Measurements from ENCODE around the gene FOXM1.

Gene FOXM1

DNA sequence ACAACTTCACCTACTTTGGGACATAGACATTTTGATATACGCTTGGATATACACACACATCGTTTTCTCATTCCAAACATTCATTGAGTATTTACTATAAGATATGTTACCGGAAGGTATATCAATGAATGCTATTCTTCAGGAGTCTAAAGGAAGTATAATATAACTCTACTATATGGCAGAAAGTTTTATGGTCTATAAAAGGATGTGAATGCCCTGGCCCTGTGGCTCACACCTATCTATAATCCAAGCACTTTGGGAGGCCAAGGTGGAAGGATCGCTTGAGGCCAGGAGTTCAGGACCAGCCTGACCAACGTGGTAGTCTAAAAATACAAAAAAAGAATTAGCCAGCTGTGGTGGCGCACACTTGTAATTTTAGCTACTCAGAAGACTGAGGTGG is 47.7 kb downstream of the FOXM1 start:
- H3K4me3 ChIP-seq (ENCODE audit: low read length): no peak overlapping the region
- TF ChIP-seq, protein P1, sequence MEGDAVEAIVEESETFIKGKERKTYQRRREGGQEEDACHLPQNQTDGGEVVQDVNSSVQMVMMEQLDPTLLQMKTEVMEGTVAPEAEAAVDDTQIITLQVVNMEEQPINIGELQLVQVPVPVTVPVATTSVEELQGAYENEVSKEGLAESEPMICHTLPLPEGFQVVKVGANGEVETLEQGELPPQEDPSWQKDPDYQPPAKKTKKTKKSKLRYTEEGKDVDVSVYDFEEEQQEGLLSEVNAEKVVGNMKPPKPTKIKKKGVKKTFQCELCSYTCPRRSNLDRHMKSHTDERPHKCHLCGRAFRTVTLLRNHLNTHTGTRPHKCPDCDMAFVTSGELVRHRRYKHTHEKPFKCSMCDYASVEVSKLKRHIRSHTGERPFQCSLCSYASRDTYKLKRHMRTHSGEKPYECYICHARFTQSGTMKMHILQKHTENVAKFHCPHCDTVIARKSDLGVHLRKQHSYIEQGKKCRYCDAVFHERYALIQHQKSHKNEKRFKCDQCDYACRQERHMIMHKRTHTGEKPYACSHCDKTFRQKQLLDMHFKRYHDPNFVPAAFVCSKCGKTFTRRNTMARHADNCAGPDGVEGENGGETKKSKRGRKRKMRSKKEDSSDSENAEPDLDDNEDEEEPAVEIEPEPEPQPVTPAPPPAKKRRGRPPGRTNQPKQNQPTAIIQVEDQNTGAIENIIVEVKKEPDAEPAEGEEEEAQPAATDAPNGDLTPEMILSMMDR (conservative IDR thresholded peaks at IDR 0.05; ENCODE audit: low read depth, low read length): no peak
- DNase-seq (ENCODE audit: low read depth): no peak

DNA sequence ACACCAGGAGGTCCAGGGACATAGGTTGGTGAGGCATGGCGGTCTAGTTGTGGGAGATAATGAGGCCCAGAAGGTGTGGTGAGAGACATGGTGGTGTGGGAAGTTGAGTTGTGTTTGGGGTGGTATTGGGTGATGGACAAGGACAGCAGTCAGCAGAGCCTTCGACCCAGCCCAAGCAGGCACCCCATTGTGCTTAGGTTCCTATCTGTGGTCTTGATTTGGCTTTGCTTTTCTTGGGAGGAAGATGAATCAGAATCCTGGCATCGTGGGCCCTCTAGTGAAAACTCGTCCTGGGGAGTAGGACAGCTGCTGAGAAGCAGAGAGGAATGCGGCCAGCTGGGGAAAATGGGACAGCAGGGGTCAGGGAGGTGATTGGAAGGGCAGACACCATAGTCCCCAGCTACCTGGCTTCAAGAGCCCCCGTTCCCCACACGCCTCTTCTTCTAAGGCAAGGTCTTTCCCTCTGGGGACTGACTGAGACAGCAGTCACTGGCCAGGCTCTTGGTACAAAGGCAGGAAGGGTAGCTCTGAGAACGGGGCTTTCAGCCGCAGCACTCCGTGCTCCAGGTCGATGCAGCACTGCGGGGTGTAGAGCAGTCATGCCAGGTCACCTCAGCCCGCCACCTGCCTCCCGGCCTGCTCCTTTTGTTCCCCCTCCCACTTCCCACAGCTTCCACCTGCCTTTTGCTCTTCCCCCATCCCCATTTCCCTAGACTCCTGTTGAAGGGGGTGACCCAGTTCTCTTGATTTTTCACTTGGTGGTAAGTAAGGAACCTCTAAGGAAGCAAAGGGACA is 50.1 kb downstream of the FOXM1 start:
- no peak overlapping the region for H3K4me3 ChIP-seq (ENCODE audit: low read length)
- TF ChIP-seq, protein P1 (conservative IDR thresholded peaks at IDR 0.05; ENCODE audit: low read depth, low read length): no peak
- DNase-seq (ENCODE audit: low read depth): no peak

DNA sequence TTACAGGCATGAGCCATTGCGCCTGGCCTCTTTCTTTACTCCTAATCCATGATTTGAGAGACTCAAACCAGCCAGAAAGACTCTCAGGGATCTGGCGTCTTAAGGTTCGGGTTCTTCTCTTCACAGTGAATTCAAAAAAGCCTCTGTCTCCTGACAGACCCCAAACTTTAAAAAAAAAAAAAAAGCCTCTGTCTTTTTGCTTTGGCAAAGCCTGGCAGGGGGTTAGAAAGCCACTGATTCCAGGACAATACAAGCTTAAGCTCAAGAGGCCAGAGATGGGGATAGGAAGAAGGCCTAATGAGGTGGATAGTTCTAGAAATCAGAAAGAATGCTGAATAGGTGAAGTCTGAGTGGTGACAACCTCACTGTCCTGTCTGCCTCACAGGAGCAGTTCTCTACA is 50.9 kb downstream of the FOXM1 start:
- H3K4me3 ChIP-seq (ENCODE audit: low read length): no peak overlapping the region
- TF ChIP-seq, protein P1 (conservative IDR thresholded peaks at IDR 0.05; ENCODE audit: low read depth, low read length): no peak
- DNase-seq (ENCODE audit: low read depth): no peak

DNA sequence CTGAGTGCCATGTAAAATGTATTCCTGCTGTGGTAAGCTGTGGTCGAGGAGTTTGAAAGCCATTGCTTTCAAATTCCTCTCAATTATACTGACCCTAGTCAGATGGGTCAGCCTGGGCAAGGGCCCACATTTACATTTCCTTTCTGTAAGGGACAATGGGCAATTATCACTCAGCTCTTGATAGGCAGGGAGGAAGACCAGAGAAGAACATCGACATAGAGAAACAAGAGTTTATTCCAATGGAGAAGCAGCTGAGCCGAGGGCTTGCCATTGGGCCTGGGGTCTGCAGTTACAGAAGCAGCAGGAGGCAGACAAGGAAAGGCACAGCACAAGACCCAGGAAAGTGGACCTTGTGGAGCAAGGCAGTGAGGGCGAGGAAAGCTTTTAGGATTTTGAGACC is 51.8 kb downstream of the FOXM1 start:
- TF ChIP-seq, protein P1 (conservative IDR thresholded peaks at IDR 0.05; ENCODE audit: low read depth, low read length): no peak
- H3K4me3 ChIP-seq (ENCODE audit: low read length): no peak overlapping the region
- no peak for DNase-seq (ENCODE audit: low read depth)

DNA sequence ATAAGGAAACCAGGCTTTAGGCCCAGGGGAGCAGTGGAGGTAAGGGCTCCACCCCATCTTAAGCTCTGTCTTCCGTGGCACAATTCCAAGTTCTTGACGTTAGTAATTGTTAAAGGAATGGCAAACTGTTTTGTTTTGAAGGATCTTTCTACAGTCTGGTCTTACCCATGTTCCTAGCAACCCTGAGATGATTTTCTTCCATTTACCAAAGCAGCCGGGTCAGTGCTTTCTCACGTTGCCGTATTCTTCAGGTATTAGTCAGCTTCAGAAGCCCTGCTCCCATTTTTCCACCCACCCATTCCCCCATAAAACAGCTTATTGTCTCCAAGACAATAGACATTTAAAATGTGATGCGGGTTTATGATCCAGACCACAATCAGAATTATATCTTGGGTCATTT is 52.4 kb downstream of the FOXM1 start:
- no peak overlapping the region for H3K4me3 ChIP-seq (ENCODE audit: low read length)
- TF ChIP-seq, protein P1 (conservative IDR thresholded peaks at IDR 0.05; ENCODE audit: low read depth, low read length): no peak
- no peak for DNase-seq (ENCODE audit: low read depth)

DNA sequence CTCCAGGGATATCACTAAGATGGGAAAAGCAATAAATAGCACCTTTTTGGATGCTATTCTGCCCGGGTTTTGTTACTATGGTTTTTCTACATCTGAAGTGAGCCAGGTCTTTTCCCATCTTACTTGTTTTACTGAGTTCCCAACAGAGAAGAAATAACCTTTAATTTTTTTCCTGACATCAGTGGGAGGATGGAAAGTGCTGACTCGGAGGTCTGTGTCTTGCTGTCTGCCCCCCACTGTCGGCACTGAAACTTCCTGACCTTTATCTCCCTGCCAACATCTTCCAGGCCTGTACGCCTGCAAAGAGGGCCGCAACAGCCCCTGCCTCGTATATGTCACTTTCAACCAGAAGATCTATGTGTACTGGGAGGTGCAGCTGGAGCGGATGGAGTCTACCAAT is 53.5 kb downstream of the FOXM1 start:
- TF ChIP-seq, protein P1 (conservative IDR thresholded peaks at IDR 0.05; ENCODE audit: low read depth, low read length): no peak
- no peak for DNase-seq (ENCODE audit: low read depth)
- H3K4me3 ChIP-seq (ENCODE audit: low read length): no peak overlapping the region

DNA sequence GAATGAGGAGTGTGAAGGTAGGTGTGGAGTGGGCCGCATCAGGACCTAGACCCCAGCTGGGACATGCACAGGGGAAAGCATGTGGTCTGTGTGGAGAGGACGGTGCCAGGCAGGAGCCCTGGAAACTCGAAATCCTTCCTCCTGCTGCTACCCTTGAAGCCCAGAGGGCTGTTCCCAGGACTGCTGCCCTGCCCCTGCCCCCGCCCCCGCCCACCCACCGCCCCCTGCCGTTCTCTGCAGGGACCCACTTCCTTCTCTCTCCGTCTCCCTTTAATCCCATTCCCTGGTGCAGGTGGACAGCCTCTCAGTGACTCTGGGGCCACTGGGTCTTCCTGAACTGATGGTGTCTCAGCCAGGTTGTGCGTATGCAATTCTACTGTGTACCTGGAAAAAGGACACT is 56.5 kb downstream of the FOXM1 start:
- TF ChIP-seq, protein P1 (conservative IDR thresholded peaks at IDR 0.05; ENCODE audit: low read depth, low read length): no peak
- H3K4me3 ChIP-seq (ENCODE audit: low read length): no peak overlapping the region
- no peak for DNase-seq (ENCODE audit: low read depth)

All from retinal pigment epithelial cell (primary cell).